NCI-H2029 treated with DMSO at 0.1 percent for 48 hours (cell line): Measurements from ENCODE around the gene LAMB4.

Experiments used
- DNase-seq: peaks from one replicate; lab custom pipeline; 2025; lab: John Stamatoyannopoulos, UW

Gene LAMB4

GRCh38 chr7:107995184-107996071, 134.7 kb downstream of the LAMB4 start:
- DNase-seq: no peak

GRCh38 chr7:107994421-107995030, 135.6 kb downstream of the LAMB4 start:
- DNase-seq: no peak

GRCh38 chr7:107993891-107994291, 136.3 kb downstream of the LAMB4 start:
- no peak for DNase-seq

GRCh38 chr7:107989618-107990373, 140.4 kb downstream of the LAMB4 start:
- DNase-seq: no peak

- DNase-seq: peak; percentile 77
These were observed 147.2 kb downstream of the LAMB4 start for GRCh38 chr7:107982918-107983389.

- DNase-seq: peak; percentile 89
These were observed 147.9 kb downstream of the LAMB4 start for GRCh38 chr7:107982042-107982840.

GRCh38 chr7:107981466-107981865, 148.7 kb downstream of the LAMB4 start:
- DNase-seq: no peak

- DNase-seq: no peak
These were observed 149.4 kb downstream of the LAMB4 start for GRCh38 chr7:107980671-107981190.

- DNase-seq: no peak
These were observed 150.0 kb downstream of the LAMB4 start for GRCh38 chr7:107980171-107980570.

- no peak for DNase-seq
These were observed 151.2 kb downstream of the LAMB4 start for GRCh38 chr7:107978815-107979408.

GRCh38 chr7:107977048-107977447, 153.1 kb downstream of the LAMB4 start:
- DNase-seq: no peak

GRCh38 chr7:107976620-107977019, 153.5 kb downstream of the LAMB4 start:
- DNase-seq: no peak

- DNase-seq: no peak
These were observed 154.7 kb downstream of the LAMB4 start for GRCh38 chr7:107975394-107976013.

- no peak for DNase-seq
These were observed 156.3 kb downstream of the LAMB4 start for GRCh38 chr7:107973861-107974260.
